ENCODE measurements around the gene SETBP1.

The SETBP1 gene

DNA sequence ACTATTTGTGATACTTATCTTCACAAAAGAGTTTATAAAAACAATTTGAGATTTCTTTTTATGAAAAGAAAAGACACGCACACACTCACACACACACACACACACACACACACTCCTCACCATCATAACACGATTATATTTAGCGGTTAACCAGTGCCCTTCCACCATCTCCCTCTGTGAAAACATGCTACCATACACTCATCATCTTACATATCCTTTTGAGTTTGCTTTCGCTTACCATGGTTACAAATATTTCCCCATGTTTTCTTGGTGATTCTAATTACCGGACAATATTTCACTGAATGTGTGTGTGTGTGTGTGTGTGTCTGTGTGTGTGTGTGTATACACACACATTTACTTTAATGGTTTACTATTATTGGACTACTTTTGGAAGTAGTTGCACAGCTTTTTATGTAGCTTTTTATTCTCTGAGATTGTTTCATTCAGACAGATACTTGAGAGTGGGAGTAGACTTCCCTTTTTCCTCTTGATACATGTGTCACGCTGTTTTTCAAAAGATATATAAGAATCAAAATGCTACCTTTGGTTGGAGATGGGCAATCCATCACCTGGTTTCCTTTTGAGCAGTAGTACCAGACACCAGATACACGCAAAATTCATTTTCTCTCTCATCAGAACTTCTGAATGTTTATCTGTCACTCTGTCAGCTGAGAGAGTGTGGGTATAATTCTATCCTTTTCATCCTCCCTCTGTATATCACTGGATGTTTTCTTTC, 138.1 kb downstream of the SETBP1 start:
- H3K4me1 ChIP-seq (ENCODE audit: control insufficient read depth, insufficient read depth, low read length): no peaks in the 10 kb centered on the region; the same call in 1 of the 2 replicates
- H3K9me3 ChIP-seq (ENCODE audit: control insufficient read depth, insufficient read depth, low read depth, low read length): no peaks in the 10 kb centered on the region
- H3K27ac ChIP-seq (ENCODE audit: extremely low read depth, low read depth, low read length): no peak overlapping the region
- H3K4me3 ChIP-seq (ENCODE audit: low read depth, low read length): no peak overlapping the region
- TF ChIP-seq, protein P1, sequence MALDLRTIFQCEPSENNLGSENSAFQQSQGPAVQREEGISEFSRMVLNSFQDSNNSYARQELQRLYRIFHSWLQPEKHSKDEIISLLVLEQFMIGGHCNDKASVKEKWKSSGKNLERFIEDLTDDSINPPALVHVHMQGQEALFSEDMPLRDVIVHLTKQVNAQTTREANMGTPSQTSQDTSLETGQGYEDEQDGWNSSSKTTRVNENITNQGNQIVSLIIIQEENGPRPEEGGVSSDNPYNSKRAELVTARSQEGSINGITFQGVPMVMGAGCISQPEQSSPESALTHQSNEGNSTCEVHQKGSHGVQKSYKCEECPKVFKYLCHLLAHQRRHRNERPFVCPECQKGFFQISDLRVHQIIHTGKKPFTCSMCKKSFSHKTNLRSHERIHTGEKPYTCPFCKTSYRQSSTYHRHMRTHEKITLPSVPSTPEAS (tag by site-specific recombination; IDR thresholded peaks at IDR 0.05): peak; percentile 71; the same call in 1 of the 2 replicates
- TF ChIP-seq ZSCAN30 (tag by site-specific recombination; IDR thresholded peaks at IDR 0.05): no peak
- ChIA-PET POLR2A (no interaction called here), CTCF (no interaction called here)
- no peaks in the 10 kb centered on the region for H3K36me3 ChIP-seq (ENCODE audit: control insufficient read depth in 2 of 2, insufficient read depth in 1 of 2, low read length in 2 of 2)

GRCh38 chr18:44819944-44820510, 139.3 kb downstream of the SETBP1 start:
- TF ChIP-seq, protein P2, sequence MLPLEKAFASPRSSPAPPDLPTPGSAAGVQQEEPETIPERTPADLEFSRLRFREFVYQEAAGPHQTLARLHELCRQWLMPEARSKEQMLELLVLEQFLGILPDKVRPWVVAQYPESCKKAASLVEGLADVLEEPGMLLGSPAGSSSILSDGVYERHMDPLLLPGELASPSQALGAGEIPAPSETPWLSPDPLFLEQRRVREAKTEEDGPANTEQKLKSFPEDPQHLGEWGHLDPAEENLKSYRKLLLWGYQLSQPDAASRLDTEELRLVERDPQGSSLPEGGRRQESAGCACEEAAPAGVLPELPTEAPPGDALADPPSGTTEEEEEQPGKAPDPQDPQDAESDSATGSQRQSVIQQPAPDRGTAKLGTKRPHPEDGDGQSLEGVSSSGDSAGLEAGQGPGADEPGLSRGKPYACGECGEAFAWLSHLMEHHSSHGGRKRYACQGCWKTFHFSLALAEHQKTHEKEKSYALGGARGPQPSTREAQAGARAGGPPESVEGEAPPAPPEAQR (tag by site-specific recombination; IDR thresholded peaks at IDR 0.05): no peak
- no peak for TF ChIP-seq PRDM10 (tag by site-specific recombination; IDR thresholded peaks at IDR 0.05)
- 0 out of 2 replicates have a peak, but pooled peaks have one; percentile 20 for TF ChIP-seq GLIS1 (tag by site-specific recombination; IDR thresholded peaks at IDR 0.05)
- no peak for TF ChIP-seq ZFP41 (tag by site-specific recombination; IDR thresholded peaks at IDR 0.05; ENCODE audit: borderline replicate concordance)
- no peak for TF ChIP-seq ZNF324 (tag by site-specific recombination; IDR thresholded peaks at IDR 0.05)
- no peak for TF ChIP-seq GLI2 (tag by site-specific recombination; IDR thresholded peaks at IDR 0.05; ENCODE audit: borderline replicate concordance, low read depth)
- TF ChIP-seq ZNF629 (tag by site-specific recombination; IDR thresholded peaks at IDR 0.05): no peak
- TF ChIP-seq ZNF174 (tag by site-specific recombination; IDR thresholded peaks at IDR 0.05): no peak
- no peak for TF ChIP-seq ZNF404 (tag by site-specific recombination; IDR thresholded peaks at IDR 0.05)
- no peak for TF ChIP-seq OSR2 (tag by site-specific recombination; IDR thresholded peaks at IDR 0.05)
- no peak for TF ChIP-seq ZNF776 (tag by site-specific recombination; IDR thresholded peaks at IDR 0.05; ENCODE audit: borderline replicate concordance)
- TF ChIP-seq ZNF785 (tag by site-specific recombination; IDR thresholded peaks at IDR 0.05): no peak
- TF ChIP-seq ZIC2 (tag by site-specific recombination; IDR thresholded peaks at IDR 0.05): peak; percentile 54; the same call in 1 of the 2 replicates
- TF ChIP-seq, protein P1 (tag by site-specific recombination; IDR thresholded peaks at IDR 0.05): no peak
- no peak for TF ChIP-seq ZNF292 (tag by site-specific recombination; IDR thresholded peaks at IDR 0.05; ENCODE audit: borderline replicate concordance, low read depth)
- no peak for TF ChIP-seq ZNF121 (tag by site-specific recombination; IDR thresholded peaks at IDR 0.05)
- CTCF ChIA-PET: no interaction called here
- POLR2A ChIA-PET: no interaction called here
- Histone ChIP-seq H3K4me3 (ENCODE audit: low read depth, low read length) (no peak overlapping the region), H3K36me3 (ENCODE audit: control insufficient read depth in 2 of 2, insufficient read depth in 1 of 2, low read length in 2 of 2) (no peaks in the 10 kb centered on the region), H3K4me1 (ENCODE audit: control insufficient read depth, insufficient read depth, low read length) (peaks cover 4% of the 10 kb centered on the region; the same call in 1 of the 2 replicates), H3K27ac (ENCODE audit: extremely low read depth, low read depth, low read length) (no peak overlapping the region), H3K9me3 (ENCODE audit: control insufficient read depth, insufficient read depth, low read depth, low read length) (no peaks in the 10 kb centered on the region)
